Renal pelvis (tissue), 4 donors: ENCODE results near the gene PARPBP. TPM values are rescaled to one million over a fixed set of nuclear protein-coding genes. Genes with fewer than 3 reads are reported as not detected.
A peak's percentile ranks its signal among the peaks of the same experiment; 100 is the strongest.
"Not testable (repeated sequence)": the region's sequence is repeated elsewhere in the genome, so short reads cannot be mapped to it uniquely, and the experiment has no call there.

Experiments
- DNase-seq: peaks from one replicate; pipeline ENCODE4 v3.0.0-alpha.2; 2013
- polyA plus RNA-seq, 3 donors: library from polyadenylated mRNA; unstranded; fragments of 120-200 nt; gene quantifications; one replicate each; pipeline ENCODE4 v1.2.1, GENCODE V29; 2013; ENCODE audit not compliant: insufficient read length in 3 of 3

PARPBP gene
- polyA plus RNA-seq, 3 donors, result 13.2 to 14.2 (median 13.6) TPM

- not testable (repeated sequence) for DNase-seq
Observed at GRCh38 chr12:102142866-102143373, 22.9 kb downstream of the PARPBP start.

- no peak for DNase-seq
Observed at GRCh38 chr12:102144221-102144620, 24.2 kb downstream of the PARPBP start.

- not testable (repeated sequence) for DNase-seq
Observed at GRCh38 chr12:102147062-102147587, 27.1 kb downstream of the PARPBP start.

GRCh38 chr12:102155206-102155605 is 35.2 kb downstream of the PARPBP start:
- not testable (repeated sequence) for DNase-seq

- DNase-seq, result no peak
Observed at GRCh38 chr12:102163383-102163782, 43.4 kb downstream of the PARPBP start.

GRCh38 chr12:102167821-102168604 is 48.0 kb downstream of the PARPBP start:
- DNase-seq, result no peak

- peak; percentile 8 for DNase-seq
Observed at GRCh38 chr12:102169922-102170621, 50.1 kb downstream of the PARPBP start.

GRCh38 chr12:102171951-102172350 is 52.0 kb downstream of the PARPBP start:
- DNase-seq, result no peak

GRCh38 chr12:102172436-102172835 is 52.5 kb downstream of the PARPBP start:
- DNase-seq, result no peak

GRCh38 chr12:102174117-102174516 is 54.1 kb downstream of the PARPBP start:
- DNase-seq, result no peak

GRCh38 chr12:102174761-102175160 is 54.8 kb downstream of the PARPBP start:
- no peak for DNase-seq

GRCh38 chr12:102182635-102183034 is 62.7 kb downstream of the PARPBP start:
- DNase-seq, result no peak

- DNase-seq, result no peak
Observed at GRCh38 chr12:102195826-102196225, 75.8 kb downstream of the PARPBP start.

GRCh38 chr12:102197789-102198188 is 77.8 kb downstream of the PARPBP start, which contains the start of gene PMCH:
PMCH (minus strand) TSS chr12:102197833; CDS start chr12:102197770, 63 bp downstream.
- no peak for DNase-seq

- no peak for DNase-seq
Observed at GRCh38 chr12:102201436-102202061, 81.6 kb downstream of the PARPBP start.

GRCh38 chr12:102202556-102202955 is 82.6 kb downstream of the PARPBP start:
- no peak for DNase-seq

GRCh38 chr12:102204025-102204424 is 84.0 kb downstream of the PARPBP start:
- no peak for DNase-seq

- no peak for DNase-seq
Observed at GRCh38 chr12:102215992-102216691, 96.2 kb downstream of the PARPBP start.

GRCh38 chr12:102220736-102221135 is 100.8 kb downstream of the PARPBP start:
- no peak for DNase-seq

- DNase-seq, result no peak
Observed at GRCh38 chr12:102227954-102228353, 108.0 kb downstream of the PARPBP start.

GRCh38 chr12:102232036-102232435 is 112.1 kb downstream of the PARPBP start:
- DNase-seq, result no peak

- DNase-seq, result peak; percentile 4
Observed at GRCh38 chr12:102232446-102232845, 112.5 kb downstream of the PARPBP start.
